ENCODE results near the gene CLCA1.
A peak's percentile ranks its signal among the peaks of the same experiment; 100 is the strongest.

The CLCA1 gene

DNA sequence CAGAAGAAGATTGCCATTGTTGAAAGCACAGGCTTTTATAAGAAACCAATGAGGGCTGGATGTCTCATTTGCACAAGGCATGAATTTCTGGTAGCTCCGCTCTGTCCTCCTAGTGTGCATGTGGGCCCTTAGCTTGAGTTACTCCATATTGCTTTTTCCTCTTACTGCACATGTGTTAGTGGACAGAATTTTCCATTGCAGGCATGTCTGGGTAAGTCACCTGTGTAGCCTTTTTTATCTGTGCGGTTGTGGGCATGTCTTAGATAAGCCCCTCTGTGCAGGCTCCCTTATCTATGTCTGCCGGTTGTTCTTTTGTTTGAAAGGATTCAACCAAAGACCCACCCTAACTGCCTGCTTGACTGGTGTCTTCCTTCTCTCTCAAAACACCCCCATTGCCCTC, 7.2 kb upstream of the CLCA1 start:
- Histone ChIP-seq H2AFZ (ENCODE audit: insufficient read depth, low read length, poor library complexity) (no peak overlapping the region), H3K14ac (ENCODE audit: low read length) (no peak overlapping the region), H3K4ac (ENCODE audit: low read depth, low read length) (no peak overlapping the region), H3K23ac (ENCODE audit: low read length) (no peak overlapping the region), H2BK5ac (ENCODE audit: low read depth, low read length, poor library complexity) (no peak overlapping the region), H3K4me3 (ENCODE audit: low read depth, low read length) (no peak overlapping the region), H3K4me2 (ENCODE audit: low read length) (no peak overlapping the region), H4K91ac (ENCODE audit: low read depth, low read length) (no peak overlapping the region), H4K12ac (ENCODE audit: low read depth, low read length) (no peak overlapping the region), H3K9me3 (ENCODE audit: insufficient read depth, low read depth, low read length) (no peaks in the 10 kb centered on the region), H3K27ac (ENCODE audit: low read depth, low read length) (no peak overlapping the region), H3K36me3 (ENCODE audit: control insufficient read depth in 1 of 2, insufficient read depth in 2 of 2, low read length in 2 of 2) (no peaks in the 10 kb centered on the region), H3K9ac (ENCODE audit: low read length) (no peak overlapping the region), H3K79me1 (ENCODE audit: low read length) (no peaks in the 10 kb centered on the region), H2AK5ac (ENCODE audit: low read length) (no peak overlapping the region), H3K4me1 (ENCODE audit: control insufficient read depth in 1 of 2, insufficient read depth in 2 of 2, low read length in 2 of 2) (peaks cover 0 to 5% of the 10 kb centered on the region in 2 experiments), H3K18ac (ENCODE audit: low read length) (no peak overlapping the region), H3K27me3 (ENCODE audit: insufficient read depth, low read length) (no peaks in the 10 kb centered on the region), H2BK120ac (ENCODE audit: insufficient read depth, low read length, poor library complexity) (no peak overlapping the region), H3K79me2 (ENCODE audit: control insufficient read depth, insufficient read depth, low read length, poor library complexity) (no peaks in the 10 kb centered on the region), H2BK12ac (ENCODE audit: low read length) (no peak overlapping the region), H4K8ac (ENCODE audit: low read depth, low read length) (no peak overlapping the region)
- DNase-seq, result no peak
- WGBS (ENCODE audit: extremely low coverage, insufficient coverage, insufficient read length), result no CpG with 5 or more reads among the region's 3 CpGs

GRCh38 chr1:86464819-86465218, 3.9 kb upstream of the CLCA1 start:
- H4K12ac ChIP-seq (ENCODE audit: low read depth, low read length), result no peak overlapping the region
- no peaks in the 10 kb centered on the region for H3K79me1 ChIP-seq (ENCODE audit: low read length)
- no peak overlapping the region for H2AK5ac ChIP-seq (ENCODE audit: low read length)
- no peak overlapping the region for H3K4me3 ChIP-seq (ENCODE audit: low read depth, low read length)
- H3K4me1 ChIP-seq (ENCODE audit: control insufficient read depth in 1 of 2, insufficient read depth in 2 of 2, low read length in 2 of 2), result peaks cover 0 to 5% of the 10 kb centered on the region in 2 experiments
- no peak overlapping the region for H3K4ac ChIP-seq (ENCODE audit: low read depth, low read length)
- no peaks in the 10 kb centered on the region for H3K79me2 ChIP-seq (ENCODE audit: control insufficient read depth, insufficient read depth, low read length, poor library complexity)
- no peaks in the 10 kb centered on the region for H3K36me3 ChIP-seq (ENCODE audit: control insufficient read depth in 1 of 2, insufficient read depth in 2 of 2, low read length in 2 of 2)
- H3K14ac ChIP-seq (ENCODE audit: low read length), result no peak overlapping the region
- H3K27me3 ChIP-seq (ENCODE audit: insufficient read depth, low read length), result no peaks in the 10 kb centered on the region
- H4K91ac ChIP-seq (ENCODE audit: low read depth, low read length), result no peak overlapping the region
- H4K8ac ChIP-seq (ENCODE audit: low read depth, low read length), result no peak overlapping the region
- H3K9me3 ChIP-seq (ENCODE audit: insufficient read depth, low read depth, low read length), result no peaks in the 10 kb centered on the region
- H2BK12ac ChIP-seq (ENCODE audit: low read length), result no peak overlapping the region
- H2AFZ ChIP-seq (ENCODE audit: insufficient read depth, low read length, poor library complexity), result no peak overlapping the region
- peak in 1 of 2 donors; percentile 28 for DNase-seq
- H3K9ac ChIP-seq (ENCODE audit: low read length), result no peak overlapping the region
- no peak overlapping the region for H3K4me2 ChIP-seq (ENCODE audit: low read length)
- H2BK5ac ChIP-seq (ENCODE audit: low read depth, low read length, poor library complexity), result no peak overlapping the region
- no peak overlapping the region for H3K18ac ChIP-seq (ENCODE audit: low read length)
- no peak overlapping the region for H3K23ac ChIP-seq (ENCODE audit: low read length)
- WGBS (ENCODE audit: extremely low coverage, insufficient coverage, insufficient read length), result no CpG with 5 or more reads among the region's 1 CpG
- H2BK120ac ChIP-seq (ENCODE audit: insufficient read depth, low read length, poor library complexity), result no peak overlapping the region
- H3K27ac ChIP-seq (ENCODE audit: low read depth, low read length), result no peak overlapping the region

DNA sequence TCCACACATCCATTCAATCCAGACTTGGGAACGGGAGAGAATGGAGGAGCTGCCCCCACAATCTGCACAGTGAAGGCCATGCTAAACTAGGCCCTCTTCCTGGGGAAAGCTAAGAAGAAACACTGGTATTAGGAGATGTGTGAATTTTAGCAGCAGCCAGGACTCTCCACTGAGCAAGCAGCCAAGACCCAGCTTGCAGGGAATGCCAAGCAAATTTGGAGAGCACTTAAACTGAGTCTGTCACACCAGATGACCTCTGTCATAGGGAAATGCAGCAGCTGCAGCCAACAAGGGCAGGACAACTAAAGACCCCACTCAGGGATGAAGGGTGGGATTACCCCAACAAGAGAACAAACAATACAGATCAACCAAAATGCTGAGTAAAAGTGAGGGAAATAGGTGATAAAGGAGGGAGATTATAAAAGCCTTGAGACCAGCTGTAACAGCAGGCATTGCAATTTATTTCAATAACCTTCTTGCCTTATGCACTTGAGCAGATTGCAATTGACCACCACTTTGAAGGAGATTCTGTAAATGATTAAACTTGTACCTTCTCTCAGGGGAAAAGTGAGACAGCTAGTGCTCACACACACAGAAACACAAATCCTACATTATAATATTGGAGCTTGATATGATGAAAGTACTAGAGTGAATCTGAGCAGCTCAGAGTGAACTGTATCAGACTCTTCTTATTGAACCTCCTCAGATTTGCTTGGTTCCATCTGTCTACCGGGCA, 2.5 kb upstream of the CLCA1 start:
- H4K12ac ChIP-seq (ENCODE audit: low read depth, low read length), result no peak overlapping the region
- H3K4me2 ChIP-seq (ENCODE audit: low read length), result no peak overlapping the region
- no peaks in the 10 kb centered on the region for H3K27me3 ChIP-seq (ENCODE audit: insufficient read depth, low read length)
- H3K23ac ChIP-seq (ENCODE audit: low read length), result no peak overlapping the region
- no peak overlapping the region for H3K18ac ChIP-seq (ENCODE audit: low read length)
- no peak overlapping the region for H3K4me3 ChIP-seq (ENCODE audit: low read depth, low read length)
- H3K4ac ChIP-seq (ENCODE audit: low read depth, low read length), result no peak overlapping the region
- H2BK5ac ChIP-seq (ENCODE audit: low read depth, low read length, poor library complexity), result no peak overlapping the region
- no peaks in the 10 kb centered on the region for H3K9me3 ChIP-seq (ENCODE audit: insufficient read depth, low read depth, low read length)
- no peak overlapping the region for H2BK12ac ChIP-seq (ENCODE audit: low read length)
- no peak overlapping the region for H3K14ac ChIP-seq (ENCODE audit: low read length)
- H2BK120ac ChIP-seq (ENCODE audit: insufficient read depth, low read length, poor library complexity), result peak overlapping the region; percentile 16
- no peaks in the 10 kb centered on the region for H3K4me1 ChIP-seq (ENCODE audit: control insufficient read depth in 1 of 2, insufficient read depth in 2 of 2, low read length in 2 of 2)
- no peaks in the 10 kb centered on the region for H3K36me3 ChIP-seq (ENCODE audit: control insufficient read depth in 1 of 2, insufficient read depth in 2 of 2, low read length in 2 of 2)
- H3K79me1 ChIP-seq (ENCODE audit: low read length), result no peaks in the 10 kb centered on the region
- H2AK5ac ChIP-seq (ENCODE audit: low read length), result no peak overlapping the region
- no CpG with 5 or more reads among the region's 2 CpGs for WGBS (ENCODE audit: extremely low coverage, insufficient coverage, insufficient read length)
- no peak overlapping the region for H2AFZ ChIP-seq (ENCODE audit: insufficient read depth, low read length, poor library complexity)
- no peak for DNase-seq
- H3K79me2 ChIP-seq (ENCODE audit: control insufficient read depth, insufficient read depth, low read length, poor library complexity), result no peaks in the 10 kb centered on the region
- no peak overlapping the region for H3K9ac ChIP-seq (ENCODE audit: low read length)
- H4K8ac ChIP-seq (ENCODE audit: low read depth, low read length), result no peak overlapping the region
- H4K91ac ChIP-seq (ENCODE audit: low read depth, low read length), result no peak overlapping the region
- no peak overlapping the region for H3K27ac ChIP-seq (ENCODE audit: low read depth, low read length)

DNA sequence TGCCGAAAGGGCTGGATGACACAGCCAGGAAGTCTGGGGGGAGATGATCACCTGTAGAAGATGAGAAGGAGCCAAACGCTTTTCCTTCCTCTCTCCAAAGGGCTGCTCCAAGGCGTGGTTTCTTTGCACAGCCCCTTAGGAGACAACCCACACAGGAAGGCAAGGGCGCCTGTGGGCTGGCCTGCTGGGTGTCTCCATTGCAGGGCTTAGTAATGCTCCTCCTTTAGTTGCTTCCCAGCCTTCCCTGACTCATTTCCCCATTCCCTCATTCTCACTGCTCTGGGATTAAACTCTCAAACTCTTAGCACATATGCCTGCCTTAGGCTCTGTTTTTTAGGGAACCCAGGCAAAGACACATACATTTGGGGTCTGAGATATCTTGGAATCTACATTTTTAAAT, 1.7 kb upstream of the CLCA1 start:
- Histone ChIP-seq H3K27ac (ENCODE audit: low read depth, low read length) (no peak overlapping the region), H3K4me3 (ENCODE audit: low read depth, low read length) (no peak overlapping the region), H3K4me1 (ENCODE audit: control insufficient read depth in 1 of 2, insufficient read depth in 2 of 2, low read length in 2 of 2) (no peaks in the 10 kb centered on the region), H3K79me2 (ENCODE audit: control insufficient read depth, insufficient read depth, low read length, poor library complexity) (no peaks in the 10 kb centered on the region), H4K91ac (ENCODE audit: low read depth, low read length) (no peak overlapping the region), H2BK5ac (ENCODE audit: low read depth, low read length, poor library complexity) (no peak overlapping the region), H3K14ac (ENCODE audit: low read length) (no peak overlapping the region), H3K36me3 (ENCODE audit: control insufficient read depth in 1 of 2, insufficient read depth in 2 of 2, low read length in 2 of 2) (no peaks in the 10 kb centered on the region), H2BK12ac (ENCODE audit: low read length) (no peak overlapping the region), H3K4me2 (ENCODE audit: low read length) (no peak overlapping the region), H3K23ac (ENCODE audit: low read length) (no peak overlapping the region), H4K12ac (ENCODE audit: low read depth, low read length) (no peak overlapping the region), H3K9ac (ENCODE audit: low read length) (no peak overlapping the region), H3K27me3 (ENCODE audit: insufficient read depth, low read length) (no peaks in the 10 kb centered on the region), H4K8ac (ENCODE audit: low read depth, low read length) (no peak overlapping the region), H3K18ac (ENCODE audit: low read length) (no peak overlapping the region), H2BK120ac (ENCODE audit: insufficient read depth, low read length, poor library complexity) (no peak overlapping the region), H2AK5ac (ENCODE audit: low read length) (no peak overlapping the region), H3K79me1 (ENCODE audit: low read length) (no peaks in the 10 kb centered on the region), H3K9me3 (ENCODE audit: insufficient read depth, low read depth, low read length) (no peaks in the 10 kb centered on the region), H3K4ac (ENCODE audit: low read depth, low read length) (no peak overlapping the region), H2AFZ (ENCODE audit: insufficient read depth, low read length, poor library complexity) (no peak overlapping the region)
- DNase-seq, result no peak
- no CpG with 5 or more reads among the region's 4 CpGs for WGBS (ENCODE audit: extremely low coverage, insufficient coverage, insufficient read length)

Measured in trophoblast cell (in vitro differentiated cells and primary cell).